HG03520 (cell line): ENCODE results near the gene MYO18B.

ENCODE experiments used
- ATAC-seq: cut with Tn5 transposase; IDR thresholded peaks from one replicate; pipeline ENCODE4 v1.9.1; 2021; ENCODE audit warnings: mild to moderate bottlenecking, moderate library complexity; ENCODE audit not compliant: unreplicated experiment

Gene MYO18B

DNA sequence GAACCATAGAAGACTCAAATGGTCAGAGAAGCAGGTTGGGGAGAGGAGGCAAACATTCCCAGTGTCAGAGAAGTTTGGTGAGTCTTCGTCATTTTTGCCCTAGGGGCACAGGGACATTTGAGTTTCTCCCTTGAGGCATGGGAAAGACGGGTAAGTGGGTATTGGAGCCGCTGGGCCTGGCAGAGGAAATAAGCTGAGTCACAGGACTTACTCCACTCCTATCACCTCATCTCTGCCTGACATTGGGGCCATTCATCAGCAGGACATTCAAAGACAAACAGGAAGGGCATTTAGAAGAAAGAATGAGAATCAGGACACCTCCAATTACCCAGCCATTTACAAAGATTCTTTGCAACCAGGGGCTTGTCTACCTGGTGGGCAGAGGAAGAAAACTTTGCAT is 326.6 kb downstream of the MYO18B start:
- no peak for ATAC-seq

DNA sequence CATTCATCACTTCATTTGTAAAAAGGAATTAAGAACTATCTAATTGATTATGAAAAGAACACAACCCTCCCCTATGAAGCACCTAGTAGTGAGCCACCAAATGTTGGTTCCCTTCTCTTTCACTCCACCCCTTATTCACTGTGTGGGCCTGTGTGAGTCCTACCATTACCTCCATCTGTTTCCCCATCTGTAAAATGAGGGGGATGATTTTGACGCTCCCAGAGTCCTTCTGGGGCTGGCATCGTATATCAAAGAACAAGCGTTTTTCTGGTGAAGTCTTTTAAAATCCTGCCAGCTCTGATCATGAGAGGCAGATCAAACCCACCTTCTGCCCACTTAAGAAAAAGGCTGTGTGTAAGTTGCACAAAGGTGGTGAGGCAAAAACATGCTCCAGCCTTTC is 330.6 kb downstream of the MYO18B start:
- ATAC-seq: no peak

DNA sequence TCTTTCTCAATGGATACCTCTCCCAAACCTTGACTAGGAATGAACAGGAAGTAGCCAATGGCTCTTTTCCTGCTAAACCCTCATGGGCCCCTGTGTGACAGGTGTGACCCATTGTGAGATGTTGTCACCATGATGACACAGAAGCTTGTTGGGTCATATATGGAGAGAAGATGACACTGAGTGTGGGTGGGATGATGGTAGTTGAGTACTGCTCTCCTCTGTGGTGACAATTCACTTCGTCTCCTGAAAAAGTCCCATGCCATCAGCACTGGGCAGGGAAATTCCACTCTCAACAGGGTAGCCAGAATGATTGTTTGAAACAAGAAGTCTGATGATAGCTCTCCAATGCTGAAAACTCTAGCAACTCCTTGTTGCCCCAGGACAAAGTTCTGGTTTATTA is 333.3 kb downstream of the MYO18B start:
- no peak for ATAC-seq

DNA sequence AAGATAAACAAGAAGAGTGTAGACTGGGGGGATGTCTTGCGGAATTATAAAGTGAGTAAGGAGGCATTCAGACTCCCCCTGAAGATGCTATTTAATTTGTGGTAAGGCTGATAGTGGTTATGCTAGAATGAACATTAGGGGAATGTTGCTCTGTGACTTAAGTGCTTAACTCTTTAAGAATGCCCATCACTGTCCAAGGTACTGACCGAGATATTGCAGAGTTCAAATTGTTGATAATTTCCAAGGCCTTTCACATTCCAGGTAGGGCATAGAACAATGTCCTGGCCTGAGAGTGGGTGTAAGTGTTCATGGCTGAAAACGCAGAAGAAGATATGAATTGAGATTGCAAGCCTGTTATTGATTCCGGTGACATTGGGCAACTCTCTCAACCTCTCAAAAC is 337.0 kb downstream of the MYO18B start:
- ATAC-seq: no peak
